NCI-H146 (cell line): Measurements from ENCODE around the gene PDGFC.

ENCODE experiments used
- DNase-seq: peaks from one replicate; lab custom pipeline; 2025; lab: John Stamatoyannopoulos, UW

The PDGFC gene

DNA sequence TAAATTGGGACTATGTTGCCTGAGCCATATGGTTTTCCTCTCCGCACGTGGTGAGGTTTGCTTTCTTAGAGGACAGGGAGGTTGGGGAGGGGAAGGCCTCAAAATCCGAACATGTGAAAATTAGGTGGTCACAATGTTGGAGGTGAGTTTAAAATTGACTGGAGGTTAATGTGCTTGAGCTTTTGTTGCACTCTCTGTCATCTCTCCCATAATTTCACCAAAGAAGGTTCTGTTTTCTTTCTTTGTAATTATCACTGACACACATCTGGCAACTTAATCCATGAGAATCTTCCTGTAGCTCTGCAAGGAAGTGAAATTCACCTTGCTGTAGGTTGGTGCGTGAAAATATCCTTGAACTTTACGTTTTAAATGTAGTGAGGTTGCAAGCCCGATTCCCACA lies 225.5 kb downstream of the PDGFC start:
- DNase-seq = no peak

DNA sequence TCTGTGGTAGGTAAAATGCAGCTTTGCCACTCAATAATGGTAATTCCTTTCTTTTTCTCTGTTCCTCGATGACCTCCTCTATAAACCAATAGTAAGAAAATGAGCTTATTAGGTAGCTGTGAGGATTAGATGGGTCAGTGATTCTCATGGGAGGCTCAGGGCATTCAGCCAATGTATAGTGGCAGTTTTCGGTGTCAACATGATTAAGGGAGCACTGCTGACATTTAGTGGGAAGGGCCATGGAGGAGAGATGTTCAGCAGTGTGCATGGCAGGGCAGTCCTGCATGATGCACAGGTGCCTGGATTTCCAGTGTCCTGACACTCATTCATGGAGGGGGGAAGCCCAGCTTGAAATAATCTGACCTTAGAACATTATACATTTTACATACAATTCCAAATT lies 232.8 kb downstream of the PDGFC start:
- no peak for DNase-seq

DNA sequence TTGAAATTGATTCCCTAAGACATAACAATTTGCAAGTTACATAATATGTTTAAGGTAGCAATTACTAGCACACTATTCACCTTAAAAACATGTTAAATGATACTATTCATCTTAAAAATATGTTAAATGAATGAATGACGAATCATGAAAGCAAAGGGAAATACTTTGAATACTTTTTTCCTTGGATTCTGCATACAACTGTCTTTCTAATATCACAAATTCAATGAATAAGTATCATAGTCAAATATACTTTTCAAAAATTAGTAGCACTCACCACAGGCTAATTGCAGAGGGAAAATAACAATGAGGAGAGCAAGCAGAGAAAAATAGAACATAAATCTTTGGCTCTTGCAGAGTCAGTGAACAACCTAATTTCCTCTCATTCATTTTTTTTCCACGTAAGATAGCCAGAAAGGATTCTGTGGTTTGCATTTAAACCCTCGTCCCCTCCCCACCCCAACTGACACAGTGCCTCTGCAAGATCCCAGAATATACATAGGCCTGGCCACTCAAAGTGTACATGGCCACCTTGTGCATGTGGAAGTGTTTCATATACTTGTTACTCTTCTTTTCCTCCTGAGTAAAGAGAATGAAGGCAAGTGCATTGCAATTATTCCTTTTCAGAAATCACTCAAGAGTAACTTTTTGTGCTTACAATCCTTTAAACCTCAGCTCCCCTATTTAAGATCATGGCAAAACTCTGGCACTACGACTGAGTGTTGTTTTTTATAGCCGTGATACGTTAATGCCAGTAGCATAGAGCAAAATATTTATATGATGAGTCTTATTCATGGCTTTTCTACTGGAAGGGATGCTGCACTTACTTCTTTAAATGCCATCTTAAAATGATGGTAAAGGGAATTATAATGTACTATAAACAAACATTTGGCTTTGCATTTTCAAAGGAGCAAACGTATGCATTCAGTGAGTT lies 236.4 kb downstream of the PDGFC start:
- no peak for DNase-seq

DNA sequence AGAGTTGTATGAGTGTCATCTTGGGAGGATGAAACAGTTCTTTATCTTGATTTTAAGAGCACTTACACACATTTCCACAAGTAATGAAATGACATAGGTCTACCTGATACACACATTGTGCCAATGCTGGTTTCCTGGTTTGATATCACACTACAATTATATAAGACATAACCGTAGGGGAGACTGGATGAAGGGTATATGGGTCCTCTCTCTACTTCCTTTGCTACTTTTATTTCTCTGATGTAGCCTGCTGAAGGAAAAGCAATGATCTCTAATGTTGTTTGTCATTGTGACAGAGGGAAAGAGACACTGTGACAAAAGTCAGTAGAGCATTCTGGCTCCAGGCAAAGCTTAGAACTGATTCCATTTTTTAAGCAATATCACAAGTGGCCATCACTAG lies 238.0 kb downstream of the PDGFC start:
- DNase-seq = no peak

DNA sequence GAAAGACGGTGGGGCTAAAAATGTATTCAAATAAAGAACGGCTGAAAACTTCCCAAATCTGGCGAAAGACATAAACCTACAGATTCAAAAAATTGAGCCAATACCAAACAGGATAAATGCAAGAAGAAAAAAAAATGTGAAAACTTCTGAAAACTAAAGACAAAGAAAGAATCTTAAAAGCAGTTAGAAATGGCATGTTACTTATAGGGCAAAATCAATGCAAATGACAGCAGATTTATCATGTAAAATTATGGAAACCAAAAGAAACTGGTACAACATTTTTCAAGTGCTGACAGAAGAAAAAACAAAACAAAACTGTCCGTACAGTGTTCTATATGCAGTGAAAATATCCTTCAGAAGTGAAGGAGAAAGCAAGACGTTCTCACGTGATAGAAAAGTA lies 239.0 kb downstream of the PDGFC start:
- DNase-seq = no peak

DNA sequence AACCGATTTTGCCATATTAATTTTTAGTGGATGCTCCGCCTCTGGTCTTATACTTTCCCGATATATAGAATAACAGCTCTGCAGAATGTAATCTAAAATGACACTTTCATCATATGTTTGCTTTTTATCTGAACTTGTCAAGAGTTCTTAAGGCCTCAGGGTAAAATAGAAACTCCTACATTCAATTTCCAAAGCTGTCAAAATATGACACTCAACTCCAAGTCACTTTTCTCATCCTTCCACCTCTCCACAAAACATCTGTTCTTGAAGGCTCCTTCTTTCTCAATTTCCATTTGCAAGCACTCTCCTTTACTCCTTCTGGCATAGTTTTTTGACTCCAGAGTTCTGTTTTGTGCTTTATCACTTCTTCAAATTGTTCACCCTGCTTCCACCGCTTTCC lies 242.2 kb downstream of the PDGFC start:
- DNase-seq = no peak

DNA sequence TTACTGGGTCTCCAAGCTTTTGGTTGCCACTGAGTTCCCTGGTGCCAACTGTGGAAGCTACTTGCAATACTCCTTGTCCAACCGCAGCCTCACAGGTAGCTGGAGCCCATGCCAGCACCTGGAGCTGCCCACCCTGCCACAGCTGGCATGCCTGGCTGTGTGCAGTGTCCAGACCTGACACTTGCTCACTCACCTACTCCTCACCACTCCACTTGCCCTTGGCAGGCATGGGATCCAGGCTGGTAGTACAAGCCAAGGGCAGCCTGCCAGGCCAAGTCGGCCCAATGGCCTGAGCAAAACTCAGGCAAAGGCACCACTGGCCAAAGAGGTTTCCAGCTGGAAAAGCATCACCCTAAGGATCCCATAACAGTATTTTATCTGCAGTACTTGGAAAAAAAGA lies 246.3 kb downstream of the PDGFC start:
- no peak for DNase-seq

DNA sequence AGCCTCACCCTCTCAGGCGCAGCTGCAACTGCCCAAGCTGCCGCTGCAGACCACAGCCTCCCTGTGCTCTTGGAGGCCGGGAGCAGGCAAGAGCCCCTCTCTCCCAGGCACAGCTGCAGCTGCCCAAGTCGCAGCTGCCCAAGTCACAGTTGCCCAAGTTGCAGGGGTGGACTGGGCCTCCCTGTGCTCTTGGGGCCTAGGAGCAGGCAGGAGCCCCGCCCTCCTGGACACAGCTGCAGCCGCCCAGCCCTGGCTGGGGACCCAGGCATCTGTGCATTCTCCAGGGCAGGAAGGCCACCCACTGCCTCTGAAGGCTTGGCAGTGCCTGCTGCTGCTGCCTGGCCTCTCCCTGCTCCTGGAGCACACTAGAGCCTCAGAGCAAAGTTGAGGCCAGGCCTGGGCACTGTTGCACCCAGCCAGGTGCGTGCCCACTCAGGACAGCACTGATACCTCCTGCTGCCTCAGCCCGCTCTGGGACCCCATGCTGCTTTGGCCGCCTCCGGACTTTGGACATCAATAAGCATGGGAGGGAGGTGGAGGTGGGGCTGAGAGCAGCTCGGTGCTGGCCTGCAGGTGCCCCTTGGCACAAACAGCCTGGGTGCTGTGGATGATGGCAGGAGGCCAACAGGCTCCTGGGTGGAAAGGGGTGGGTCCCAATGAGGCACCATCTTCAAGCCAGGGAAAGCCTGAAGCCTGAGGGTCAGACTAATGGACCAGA lies 247.5 kb downstream of the PDGFC start:
- no peak for DNase-seq

DNA sequence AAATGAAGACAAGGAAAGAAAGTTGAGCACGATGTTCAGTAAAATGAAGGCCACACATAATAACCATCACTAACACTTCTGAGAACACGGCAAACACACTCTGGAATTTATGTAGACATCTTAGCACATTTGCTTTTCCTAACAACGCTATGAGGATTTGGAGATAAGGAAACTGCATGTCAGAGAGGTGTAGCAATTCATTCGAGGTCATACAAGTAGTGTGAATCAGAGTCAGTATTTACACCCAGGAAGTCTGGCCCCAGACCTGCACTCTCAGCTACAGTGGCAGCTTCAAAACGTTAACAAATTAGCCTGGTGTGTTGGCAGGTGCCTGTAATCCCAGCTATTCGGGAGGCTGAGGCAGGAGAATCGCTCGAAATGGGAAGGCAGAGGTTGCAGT lies 253.4 kb downstream of the PDGFC start:
- DNase-seq = no peak

DNA sequence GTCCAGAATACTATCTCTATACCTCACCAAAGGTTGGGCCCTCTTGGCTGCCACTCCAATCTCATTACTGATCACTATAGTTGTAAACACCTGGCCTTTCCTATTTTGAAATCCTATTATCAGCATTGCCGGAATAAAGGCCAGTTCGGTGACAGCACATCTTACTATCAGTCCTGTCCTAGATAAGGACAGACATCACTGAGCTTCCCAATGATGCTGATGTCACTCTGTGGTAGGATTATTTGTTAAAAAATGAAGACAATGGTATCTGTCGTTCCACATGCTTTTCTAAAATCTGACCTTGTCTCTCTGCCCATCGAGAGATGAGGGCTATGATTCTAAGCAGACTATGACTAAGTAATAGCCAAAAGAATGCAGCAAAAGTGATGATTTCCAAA lies 260.4 kb downstream of the PDGFC start:
- DNase-seq = no peak
